ENCODE measurements around the gene BRAT1. TPM values are rescaled to one million over a fixed set of nuclear protein-coding genes. Genes with fewer than 3 reads are reported as not detected.
A peak's percentile ranks its signal among the peaks of the same experiment; 100 is the strongest.

BRAT1 gene
- total and polyA plus RNA-seq, 7 experiments from 2014 or later = 23.4 to 58.9 (median 37.0) TPM

GRCh38 chr7:2576742-2577491 lies 21.6 kb upstream of the BRAT1 start:
- peaks cover 3 to 32% (median 6%) of the 10 kb centered on the region in 5 donors for H3K36me3 Mint-ChIP-seq
- H3K4me1 Mint-ChIP-seq = peaks cover 0 to 6% (median 0%) of the 10 kb centered on the region in 7 donors
- no peak overlapping the region for H3K4me3 ChIP-seq (ENCODE audit: low read length)
- no peaks in the 10 kb centered on the region for H3K4me1 ChIP-seq (ENCODE audit: control insufficient read depth in 2 of 2, insufficient read depth in 2 of 2, low read length in 2 of 2)
- ATAC-seq = no peak
- no peak for DNase-seq
- no peaks in the 10 kb centered on the region for H3K9me3 ChIP-seq (ENCODE audit: control insufficient read depth in 2 of 3, low read length in 3 of 3)
- no peaks in the 10 kb centered on the region for H3K27me3 Mint-ChIP-seq
- POLR2A ChIA-PET = no interaction called here
- H3K36me3 ChIP-seq (ENCODE audit: control insufficient read depth in 2 of 3, insufficient read depth in 3 of 3, low read length in 3 of 3) = peaks cover 0 to 13% (median 0%) of the 10 kb centered on the region in 3 experiments
- no peaks in the 10 kb centered on the region for H3K27me3 ChIP-seq (ENCODE audit: control insufficient read depth in 2 of 2, insufficient read depth in 2 of 2, low read length in 2 of 2)
- no peak overlapping the region for H3K27ac ChIP-seq (ENCODE audit: low read depth, low read length)
- CTCF ChIA-PET = no interaction called here
- H3K4me3 Mint-ChIP-seq = no peak overlapping the region
- intact Hi-C loops (cut with micrococcal nuclease) = no loop called here
- H3K9me3 Mint-ChIP-seq = no peaks in the 10 kb centered on the region
- no peak overlapping the region for H3K27ac Mint-ChIP-seq

- POLR2A ChIA-PET = no interaction called here
- H3K4me1 Mint-ChIP-seq = peaks cover 0 to 6% (median 0%) of the 10 kb centered on the region in 7 donors
- H3K36me3 ChIP-seq (ENCODE audit: control insufficient read depth in 2 of 3, insufficient read depth in 3 of 3, low read length in 3 of 3) = peaks cover 0 to 15% (median 0%) of the 10 kb centered on the region in 3 experiments
Observed at GRCh38 chr7:2575733-2576340, 20.5 kb upstream of the BRAT1 start.

GRCh38 chr7:2575046-2575732 lies 19.9 kb upstream of the BRAT1 start:
- intact Hi-C loops (cut with micrococcal nuclease) = no loop called here
- no peak for ATAC-seq
- no peak overlapping the region for H3K27ac Mint-ChIP-seq

More at GRCh38 chr7:2575733-2576340, 20.5 kb upstream of the BRAT1 start:
- ATAC-seq (no peak), DNase-seq (no peak)
- Histone ChIP-seq H3K9me3 (ENCODE audit: control insufficient read depth in 2 of 3, low read length in 3 of 3) (no peaks in the 10 kb centered on the region), H3K4me1 (ENCODE audit: control insufficient read depth in 2 of 2, insufficient read depth in 2 of 2, low read length in 2 of 2) (no peaks in the 10 kb centered on the region), H3K4me3 (ENCODE audit: low read length) (no peak overlapping the region), H3K27me3 (ENCODE audit: control insufficient read depth in 2 of 2, insufficient read depth in 2 of 2, low read length in 2 of 2) (no peaks in the 10 kb centered on the region), H3K27ac (ENCODE audit: low read depth, low read length) (no peak overlapping the region)
- H3K27ac Mint-ChIP-seq = no peak overlapping the region
- H3K27me3 Mint-ChIP-seq = no peaks in the 10 kb centered on the region
- peaks cover 3 to 32% (median 6%) of the 10 kb centered on the region in 5 donors for H3K36me3 Mint-ChIP-seq
- H3K9me3 Mint-ChIP-seq = no peaks in the 10 kb centered on the region
- intact Hi-C loops (cut with micrococcal nuclease) = no loop called here
- no peak overlapping the region for H3K4me3 Mint-ChIP-seq
- CTCF ChIA-PET = no interaction called here

GRCh38 chr7:2573761-2574160 lies 18.4 kb upstream of the BRAT1 start:
- CTCF ChIA-PET = interaction anchor here (0.6 to 0.8 kb wide), 2 partner anchors 136 to 971 kb away, joined by 3 read pairs; no protein-coding TSS in a partner anchor
- intact Hi-C loops (cut with micrococcal nuclease) = no loop called here
- Mint-ChIP-seq H3K4me1 (peaks cover 0 to 6% (median 0%) of the 10 kb centered on the region in 7 donors), H3K4me3 (no peak overlapping the region), H3K36me3 (peaks cover 3 to 25% (median 3%) of the 10 kb centered on the region in 5 donors), H3K27ac (no peak overlapping the region), H3K27me3 (no peaks in the 10 kb centered on the region), H3K9me3 (peaks cover 0 to 1% (median 0%) of the 10 kb centered on the region in 11 donors)
- DNase-seq (no peak), ATAC-seq (peak; percentile 24)
- H3K36me3 ChIP-seq (ENCODE audit: control insufficient read depth in 2 of 3, insufficient read depth in 3 of 3, low read length in 3 of 3) = peaks cover 0 to 15% (median 0%) of the 10 kb centered on the region in 3 experiments
- POLR2A ChIA-PET = no interaction called here
- H3K27ac ChIP-seq (ENCODE audit: low read depth, low read length) = no peak overlapping the region
- no peak overlapping the region for H3K4me3 ChIP-seq (ENCODE audit: low read length)
- H3K4me1 ChIP-seq (ENCODE audit: control insufficient read depth in 2 of 2, insufficient read depth in 2 of 2, low read length in 2 of 2) = no peaks in the 10 kb centered on the region
- H3K9me3 ChIP-seq (ENCODE audit: control insufficient read depth in 2 of 3, low read length in 3 of 3) = no peaks in the 10 kb centered on the region
- no peaks in the 10 kb centered on the region for H3K27me3 ChIP-seq (ENCODE audit: control insufficient read depth in 2 of 2, insufficient read depth in 2 of 2, low read length in 2 of 2)

More at GRCh38 chr7:2575046-2575732, 19.9 kb upstream of the BRAT1 start:
- no peaks in the 10 kb centered on the region for H3K9me3 ChIP-seq (ENCODE audit: control insufficient read depth in 2 of 3, low read length in 3 of 3)
- Mint-ChIP-seq H3K27me3 (no peaks in the 10 kb centered on the region), H3K36me3 (peaks cover 3 to 34% (median 6%) of the 10 kb centered on the region in 5 donors), H3K4me1 (peaks cover 0 to 6% (median 0%) of the 10 kb centered on the region in 7 donors), H3K4me3 (no peak overlapping the region), H3K9me3 (peaks cover 0 to under 1% (median 0%) of the 10 kb centered on the region in 11 donors)
- DNase-seq = no peak
- H3K27me3 ChIP-seq (ENCODE audit: control insufficient read depth in 2 of 2, insufficient read depth in 2 of 2, low read length in 2 of 2) = no peaks in the 10 kb centered on the region
- H3K27ac ChIP-seq (ENCODE audit: low read depth, low read length) = no peak overlapping the region
- ChIA-PET POLR2A (no interaction called here), CTCF (no interaction called here)
- H3K4me1 ChIP-seq (ENCODE audit: control insufficient read depth in 2 of 2, insufficient read depth in 2 of 2, low read length in 2 of 2) = no peaks in the 10 kb centered on the region
- H3K4me3 ChIP-seq (ENCODE audit: low read length) = no peak overlapping the region
- peaks cover 0 to 15% (median 0%) of the 10 kb centered on the region in 3 experiments for H3K36me3 ChIP-seq (ENCODE audit: control insufficient read depth in 2 of 3, insufficient read depth in 3 of 3, low read length in 3 of 3)

- Histone ChIP-seq H3K4me1 (ENCODE audit: control insufficient read depth in 2 of 2, insufficient read depth in 2 of 2, low read length in 2 of 2) (no peaks in the 10 kb centered on the region), H3K4me3 (ENCODE audit: low read length) (no peak overlapping the region), H3K27ac (ENCODE audit: low read depth, low read length) (no peak overlapping the region), H3K27me3 (ENCODE audit: control insufficient read depth in 2 of 2, insufficient read depth in 2 of 2, low read length in 2 of 2) (no peaks in the 10 kb centered on the region), H3K36me3 (ENCODE audit: control insufficient read depth in 2 of 3, insufficient read depth in 3 of 3, low read length in 3 of 3) (peaks cover 0 to 15% (median 0%) of the 10 kb centered on the region in 3 experiments), H3K9me3 (ENCODE audit: control insufficient read depth in 2 of 3, low read length in 3 of 3) (no peaks in the 10 kb centered on the region)
- Mint-ChIP-seq H3K4me1 (peaks cover 0 to 6% (median 5%) of the 10 kb centered on the region in 7 donors), H3K4me3 (no peak overlapping the region), H3K27me3 (no peaks in the 10 kb centered on the region), H3K36me3 (peaks cover 1 to 25% (median 3%) of the 10 kb centered on the region in 5 donors), H3K27ac (no peak overlapping the region), H3K9me3 (peaks cover 0 to 1% (median 0%) of the 10 kb centered on the region in 11 donors)
- ChIA-PET POLR2A (no interaction called here), CTCF (no interaction called here)
- ATAC-seq (no peak), DNase-seq (no peak)
- intact Hi-C loops (cut with micrococcal nuclease) = no loop called here
Observed at GRCh38 chr7:2572101-2572842, 16.9 kb upstream of the BRAT1 start.

- peaks cover 1 to 25% (median 3%) of the 10 kb centered on the region in 5 donors for H3K36me3 Mint-ChIP-seq
- H3K27me3 ChIP-seq (ENCODE audit: control insufficient read depth in 2 of 2, insufficient read depth in 2 of 2, low read length in 2 of 2) = no peaks in the 10 kb centered on the region
- intact Hi-C loops (cut with micrococcal nuclease) = no loop called here
- no peaks in the 10 kb centered on the region for H3K27me3 Mint-ChIP-seq
- peaks cover 3 to 8% (median 5%) of the 10 kb centered on the region in 7 donors for H3K4me1 Mint-ChIP-seq
- H3K36me3 ChIP-seq (ENCODE audit: control insufficient read depth in 2 of 3, insufficient read depth in 3 of 3, low read length in 3 of 3) = peaks cover 0 to 15% (median 0%) of the 10 kb centered on the region in 3 experiments
- no peaks in the 10 kb centered on the region for H3K9me3 ChIP-seq (ENCODE audit: control insufficient read depth in 2 of 3, low read length in 3 of 3)
- CTCF ChIA-PET = interaction anchor here (0.8 kb wide), 1 partner anchor 92 kb away, joined by 3 read pairs; no protein-coding TSS in a partner anchor
- no peak overlapping the region for H3K4me3 Mint-ChIP-seq
- no peak for DNase-seq
- no peak overlapping the region for H3K4me3 ChIP-seq (ENCODE audit: low read length)
- no peaks in the 10 kb centered on the region for H3K4me1 ChIP-seq (ENCODE audit: control insufficient read depth in 2 of 2, insufficient read depth in 2 of 2, low read length in 2 of 2)
- no peak overlapping the region for H3K27ac ChIP-seq (ENCODE audit: low read depth, low read length)
- POLR2A ChIA-PET = no interaction called here
- H3K9me3 Mint-ChIP-seq = peaks cover 0 to 1% (median 0%) of the 10 kb centered on the region in 11 donors
- no peak overlapping the region for H3K27ac Mint-ChIP-seq
- ATAC-seq = no peak
Observed at GRCh38 chr7:2571409-2571808, 16.1 kb upstream of the BRAT1 start.

All from naive thymus-derived CD4-positive, alpha-beta T cell (primary cell).